GM18907 (cell line): ENCODE results near the gene TMEM9.

Experiments used
- ATAC-seq: cut with Tn5 transposase; IDR thresholded peaks from one replicate; pipeline ENCODE4 v1.9.1; 2021; ENCODE audit warnings: mild to moderate bottlenecking, moderate library complexity; ENCODE audit not compliant: unreplicated experiment

TMEM9 gene

GRCh38 chr1:201110616-201111015, 43.7 kb downstream of the TMEM9 start:
- ATAC-seq, result no peak

- ATAC-seq, result no peak
Measured at GRCh38 chr1:201110138-201110537, 44.1 kb downstream of the TMEM9 start.

GRCh38 chr1:201109651-201110050, 44.6 kb downstream of the TMEM9 start:
- no peak for ATAC-seq

- ATAC-seq, result no peak
Measured at GRCh38 chr1:201108614-201109013, 45.7 kb downstream of the TMEM9 start.

DNA sequence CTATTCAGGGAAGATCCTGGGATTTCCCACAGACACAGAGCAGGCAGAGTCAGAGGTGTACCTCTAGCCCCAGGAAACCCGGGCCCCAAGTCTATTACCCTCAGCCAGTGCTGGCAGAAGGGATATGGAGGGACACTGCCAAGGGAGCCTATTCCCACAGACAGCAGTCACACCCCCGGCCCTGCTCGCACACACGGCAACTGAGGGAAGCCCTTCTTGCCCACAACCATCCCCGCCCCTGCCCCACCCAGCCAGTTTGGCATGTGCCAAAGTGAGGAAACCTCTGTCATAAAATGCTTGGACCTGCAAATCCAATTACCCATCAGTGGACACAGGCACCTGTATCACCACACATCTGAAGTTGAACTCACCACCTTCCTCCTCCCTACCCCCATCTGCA, 48.6 kb downstream of the TMEM9 start:
- no peak for ATAC-seq

DNA sequence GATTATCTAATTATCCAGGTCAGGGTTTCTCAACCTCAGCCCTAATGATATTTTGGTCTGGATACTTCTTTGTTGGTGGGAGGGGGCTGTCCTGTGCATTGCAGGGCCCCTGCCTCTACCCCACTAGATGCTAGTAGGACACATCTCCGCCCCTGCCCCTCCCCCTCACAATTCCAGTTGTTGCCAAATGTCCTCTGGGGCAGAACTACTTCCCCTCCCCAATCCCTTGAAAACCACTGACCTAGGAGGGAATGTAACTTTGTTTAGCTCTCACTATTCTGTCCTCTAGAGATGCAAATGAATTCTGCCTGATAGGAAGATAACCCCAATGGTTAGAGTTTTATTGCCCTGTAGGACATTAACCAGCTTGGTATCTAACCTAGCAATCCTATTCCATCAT, 50.1 kb downstream of the TMEM9 start:
- no peak for ATAC-seq

- no peak for ATAC-seq
Measured at GRCh38 chr1:201103666-201104065, 50.6 kb downstream of the TMEM9 start.

DNA sequence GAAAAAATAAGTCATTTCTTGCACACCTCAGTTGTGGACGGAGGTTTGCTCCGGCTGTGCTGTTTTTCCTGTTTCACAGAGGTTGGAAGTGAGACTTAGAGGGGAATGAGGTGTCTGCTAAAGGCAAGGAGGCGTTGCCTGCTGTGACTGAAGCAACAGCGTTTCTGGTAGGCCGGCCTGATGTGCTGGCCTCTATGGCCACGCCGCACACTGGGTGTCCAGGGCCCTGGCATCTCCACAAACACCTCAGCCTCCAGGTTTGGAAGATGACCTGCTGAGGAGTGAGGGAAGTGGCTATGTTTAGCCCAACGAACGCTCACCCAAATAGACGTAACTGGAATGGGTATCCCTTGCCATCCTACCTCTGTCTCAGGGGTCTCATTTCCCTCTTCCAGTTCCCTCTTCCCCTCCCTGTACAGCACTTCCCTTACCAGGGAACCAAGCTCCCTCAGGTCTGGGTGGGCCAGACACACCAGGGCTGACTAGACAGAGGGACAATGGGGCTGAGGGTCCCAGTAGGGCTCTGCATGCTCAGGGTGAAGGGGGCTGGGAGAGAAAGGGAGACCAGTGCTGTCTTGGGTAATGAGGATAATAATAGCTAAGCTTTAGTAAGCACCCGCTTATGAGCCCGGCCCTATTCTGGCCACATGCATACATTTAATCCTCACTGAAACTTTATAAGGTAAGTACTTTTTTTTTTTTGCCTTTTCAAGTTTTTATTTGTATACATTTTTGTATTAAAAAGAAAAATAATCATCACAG, 53.9 kb downstream of the TMEM9 start:
- no peak for ATAC-seq

GRCh38 chr1:201098992-201099677, 55.1 kb downstream of the TMEM9 start:
- no peak for ATAC-seq

GRCh38 chr1:201096977-201097856, 57.1 kb downstream of the TMEM9 start:
- no peak for ATAC-seq

DNA sequence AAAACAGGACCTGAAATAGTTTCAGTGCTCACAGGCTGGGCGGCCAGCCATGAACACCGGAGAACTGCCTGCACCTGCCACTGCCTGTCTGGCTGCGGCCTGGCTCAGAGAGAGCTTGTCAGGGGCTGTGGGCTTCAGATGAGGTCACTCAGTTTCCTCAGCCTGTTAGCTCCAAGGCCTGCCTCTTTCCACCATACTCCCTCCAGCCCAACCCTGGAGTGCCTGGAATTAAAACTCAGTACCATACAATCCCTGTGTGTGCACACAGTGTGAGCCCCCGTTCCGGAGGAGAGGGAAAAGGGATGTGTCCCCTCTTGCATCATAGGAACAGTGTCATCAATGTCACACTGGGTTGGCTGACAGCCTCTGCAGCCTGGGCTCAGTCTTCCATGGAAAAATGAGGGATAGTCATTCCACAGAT, 58.2 kb downstream of the TMEM9 start:
- ATAC-seq, result no peak

DNA sequence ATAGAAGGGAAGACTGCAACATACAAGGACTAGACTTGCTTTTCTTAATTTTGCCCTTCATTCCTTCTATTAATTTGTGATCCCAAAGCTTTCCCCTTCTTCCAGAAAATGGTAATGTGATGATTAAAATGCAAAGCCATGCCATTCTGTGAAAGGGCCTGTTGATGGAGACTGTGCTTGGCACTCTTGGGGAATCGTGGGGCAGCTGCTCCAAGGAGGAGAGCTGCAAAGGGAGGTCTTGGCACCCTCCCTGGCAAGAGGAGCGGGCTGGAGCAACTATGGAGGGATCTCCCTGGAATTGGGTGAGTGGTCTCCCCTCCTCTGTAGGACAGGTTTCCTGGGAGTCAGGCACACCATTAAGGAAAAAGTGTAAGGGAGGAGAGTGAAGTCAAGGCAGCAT, 58.7 kb downstream of the TMEM9 start:
- ATAC-seq, result no peak

DNA sequence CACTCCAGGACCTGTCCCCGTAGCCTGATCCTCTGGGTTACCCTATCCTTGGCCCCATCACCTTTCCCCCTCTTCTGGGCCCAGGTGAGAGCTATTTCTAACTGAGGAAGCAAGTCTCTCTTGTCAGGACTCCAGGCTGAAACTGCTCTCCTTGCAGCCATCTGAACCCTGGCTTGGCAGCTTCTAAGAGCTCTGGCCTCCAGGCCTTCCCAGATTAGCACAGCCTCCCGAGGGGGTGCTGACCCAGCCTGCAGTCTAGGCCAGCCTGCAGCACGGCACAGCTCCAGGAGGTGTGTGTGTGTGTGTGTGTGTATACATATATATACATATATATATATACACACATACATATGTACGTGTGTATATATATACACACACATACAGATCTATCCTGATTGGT, 59.4 kb downstream of the TMEM9 start:
- no peak for ATAC-seq

DNA sequence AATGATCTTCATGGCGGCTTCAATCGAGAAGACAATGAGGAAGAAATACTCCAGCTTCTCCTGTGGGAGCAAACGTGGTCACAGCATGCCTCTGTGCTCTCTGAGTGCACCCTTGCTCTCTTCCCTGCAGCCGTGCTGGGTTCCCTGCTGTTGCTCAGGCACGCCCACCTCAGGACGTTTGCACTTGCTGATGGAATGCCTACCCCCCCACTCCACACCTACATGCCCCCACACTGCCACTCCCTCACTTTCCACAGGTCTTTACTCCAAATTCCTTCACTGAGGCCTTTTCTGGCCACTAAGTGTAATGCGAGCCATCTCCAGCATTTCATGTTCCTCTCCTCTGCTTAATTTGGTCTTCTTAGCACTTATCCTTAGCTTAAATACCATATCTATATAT, 60.3 kb downstream of the TMEM9 start:
- ATAC-seq, result no peak

DNA sequence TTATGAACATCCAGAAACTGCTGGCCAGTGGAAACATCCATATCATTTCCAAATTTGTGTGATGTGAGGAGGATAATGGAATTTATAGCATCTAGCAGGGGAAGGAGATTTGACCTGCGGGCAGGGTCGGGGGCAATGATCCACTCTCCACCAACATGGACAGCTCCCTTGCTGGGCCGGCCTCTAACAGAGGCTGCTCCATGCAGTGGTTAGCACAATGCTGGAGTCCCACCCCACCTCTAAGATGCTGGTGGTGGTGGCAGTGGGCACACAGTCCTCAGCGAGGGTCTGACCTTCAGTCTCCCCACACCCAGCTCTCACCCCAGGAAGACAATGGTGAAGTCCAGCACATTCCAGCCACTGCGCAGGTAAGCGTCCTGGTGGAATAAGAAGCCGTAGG, 60.7 kb downstream of the TMEM9 start:
- no peak for ATAC-seq

GRCh38 chr1:201092738-201093137, 61.5 kb downstream of the TMEM9 start:
- no peak for ATAC-seq

- no peak for ATAC-seq
Measured at GRCh38 chr1:201091256-201091655, 63.0 kb downstream of the TMEM9 start.

DNA sequence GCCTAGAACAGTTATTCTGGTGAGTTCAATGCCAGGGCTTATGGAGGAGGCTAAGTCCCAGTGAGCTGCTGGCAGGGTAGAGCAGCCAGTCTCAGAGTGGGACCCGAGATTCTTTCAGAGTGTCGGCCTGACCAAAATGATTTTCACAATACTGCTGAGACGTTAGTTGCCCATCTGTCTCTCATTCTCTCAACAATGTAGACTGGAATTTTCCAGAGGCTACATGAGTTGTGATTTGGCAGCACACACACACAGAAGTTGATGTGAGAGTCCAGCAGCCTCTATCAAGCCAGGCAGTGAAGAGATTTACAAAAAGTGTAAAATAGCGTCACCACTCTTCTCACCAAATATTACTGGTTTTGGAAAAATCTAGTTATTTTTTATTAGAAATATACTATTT, 63.7 kb downstream of the TMEM9 start:
- ATAC-seq, result no peak

DNA sequence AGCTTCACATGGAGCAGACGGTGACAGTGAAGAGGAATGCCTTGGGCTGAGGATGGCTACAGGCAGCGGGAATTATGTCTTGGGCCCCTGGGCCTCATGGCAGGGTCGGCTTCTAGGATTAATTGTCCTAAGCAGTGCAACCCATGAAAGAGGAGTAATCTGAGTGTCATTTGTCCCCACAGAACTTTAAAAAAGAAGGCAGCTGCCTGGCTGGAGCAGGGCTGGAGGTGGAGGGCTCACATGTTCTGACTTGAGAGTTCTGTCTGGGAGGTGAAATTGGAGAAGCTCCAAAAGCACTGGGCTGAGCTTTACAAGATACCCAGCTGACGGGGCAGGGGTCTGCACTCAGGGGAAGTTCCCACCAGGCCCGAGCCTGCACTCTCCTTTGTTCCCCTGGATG, 64.7 kb downstream of the TMEM9 start:
- no peak for ATAC-seq

DNA sequence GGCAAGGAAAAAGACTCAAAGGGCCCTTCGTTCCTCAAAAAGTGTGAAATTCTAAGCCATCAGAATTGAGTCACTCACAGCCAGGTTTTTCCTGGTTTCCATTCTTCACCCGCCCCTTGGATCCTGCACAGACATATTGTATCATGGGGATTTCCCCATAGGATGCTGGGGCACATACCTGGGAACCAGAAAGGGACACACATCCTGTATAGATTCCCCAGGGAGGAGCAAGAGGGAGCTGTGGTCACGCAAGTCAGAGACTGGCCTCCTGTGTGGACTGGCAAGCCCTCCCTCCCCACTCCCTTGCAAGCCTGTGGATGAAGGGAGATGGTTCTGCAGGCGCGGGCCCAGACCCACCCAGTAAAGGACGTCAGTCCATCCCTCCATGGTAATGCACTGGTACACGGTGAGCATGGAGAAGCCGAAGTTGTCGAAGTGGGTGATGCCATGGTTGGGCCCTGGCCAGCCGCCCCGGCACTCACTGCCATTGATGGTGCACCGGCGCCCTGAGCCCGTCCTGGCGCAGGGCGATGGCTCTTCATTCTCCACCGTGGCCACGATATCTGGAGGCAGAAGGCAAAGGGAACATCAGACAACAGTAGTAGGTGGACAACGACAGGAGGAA, 65.3 kb downstream of the TMEM9 start:
- ATAC-seq, result no peak

GRCh38 chr1:201088395-201088794, 65.9 kb downstream of the TMEM9 start:
- no peak for ATAC-seq
